Hematopoietic multipotent progenitor cell treated with erythropoietin and hydrocortisone succinate and interleukin-3 and kit ligand, for 8 days (in vitro differentiated cells): Measurements from ENCODE around the gene FBXO38.

Experiments used
- DNase-seq: peaks from one replicate; pipeline ENCODE4 v3.0.0-alpha.2; 2015

FBXO38 gene

GRCh38 chr5:148477429-148477828 is 93.7 kb downstream of the FBXO38 start:
- no peak for DNase-seq

- no peak for DNase-seq
Observed at GRCh38 chr5:148482196-148482595, 98.4 kb downstream of the FBXO38 start.

GRCh38 chr5:148482697-148483462 is 99.1 kb downstream of the FBXO38 start:
- DNase-seq = peak; percentile 58

GRCh38 chr5:148483750-148484149 is 100.0 kb downstream of the FBXO38 start:
- DNase-seq = no peak

GRCh38 chr5:148484651-148485050 is 100.9 kb downstream of the FBXO38 start:
- no peak for DNase-seq

- no peak for DNase-seq
Observed at GRCh38 chr5:148486456-148486855, 102.7 kb downstream of the FBXO38 start.

GRCh38 chr5:148488757-148489156 is 105.0 kb downstream of the FBXO38 start:
- no peak for DNase-seq

GRCh38 chr5:148491015-148491792 is 107.4 kb downstream of the FBXO38 start:
- no peak for DNase-seq

- DNase-seq = no peak
Observed at GRCh38 chr5:148491793-148492184, 108.0 kb downstream of the FBXO38 start.

- DNase-seq = no peak
Observed at GRCh38 chr5:148492351-148492750, 108.6 kb downstream of the FBXO38 start.
